ENCODE results near the gene AP1G2. TPM values are rescaled to one million over a fixed set of nuclear protein-coding genes. Genes with fewer than 3 reads are reported as not detected.

The AP1G2 gene
- total and polyA plus RNA-seq, 2 of the 13 experiments (the other 11 are each of a cell fraction or from before 2014, with no cell fraction given): 96.9 to 611 TPM

GRCh38 chr14:23551266-23552028, 16.1 kb downstream of the AP1G2 start, which contains the start of gene ZFHX2 (continued):
- TF ChIP-seq, protein P1, sequence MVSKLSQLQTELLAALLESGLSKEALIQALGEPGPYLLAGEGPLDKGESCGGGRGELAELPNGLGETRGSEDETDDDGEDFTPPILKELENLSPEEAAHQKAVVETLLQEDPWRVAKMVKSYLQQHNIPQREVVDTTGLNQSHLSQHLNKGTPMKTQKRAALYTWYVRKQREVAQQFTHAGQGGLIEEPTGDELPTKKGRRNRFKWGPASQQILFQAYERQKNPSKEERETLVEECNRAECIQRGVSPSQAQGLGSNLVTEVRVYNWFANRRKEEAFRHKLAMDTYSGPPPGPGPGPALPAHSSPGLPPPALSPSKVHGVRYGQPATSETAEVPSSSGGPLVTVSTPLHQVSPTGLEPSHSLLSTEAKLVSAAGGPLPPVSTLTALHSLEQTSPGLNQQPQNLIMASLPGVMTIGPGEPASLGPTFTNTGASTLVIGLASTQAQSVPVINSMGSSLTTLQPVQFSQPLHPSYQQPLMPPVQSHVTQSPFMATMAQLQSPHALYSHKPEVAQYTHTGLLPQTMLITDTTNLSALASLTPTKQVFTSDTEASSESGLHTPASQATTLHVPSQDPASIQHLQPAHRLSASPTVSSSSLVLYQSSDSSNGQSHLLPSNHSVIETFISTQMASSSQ (IDR thresholded peaks at IDR 0.05; ENCODE audit: low read depth): no peak
- TF ChIP-seq, protein P1 (CRISPR knock-in tag; IDR thresholded peaks at IDR 0.05; ENCODE audit: borderline replicate concordance): peak; percentile 58; the same call in 1 of the 2 replicates
- TF ChIP-seq SMAD1 (CRISPR knock-in tag; IDR thresholded peaks at IDR 0.05; ENCODE audit: borderline replicate concordance, low read depth) (peak; percentile 25; the same call in 1 of the 2 replicates), NFE2 (CRISPR knock-in tag; IDR thresholded peaks at IDR 0.05) (no peak), ZNF569 (CRISPR knock-in tag; IDR thresholded peaks at IDR 0.05; ENCODE audit: borderline replicate concordance) (no peak), AHR (CRISPR knock-in tag; IDR thresholded peaks at IDR 0.05) (peak; percentile 48; the same call in 1 of the 2 replicates), DNMT3B (CRISPR knock-in tag; conservative IDR thresholded peaks at IDR 0.05) (no peak), ZNF605 (CRISPR knock-in tag; IDR thresholded peaks at IDR 0.05) (peak; percentile 88; the same call in 1 of the 2 replicates), NR1H2 (CRISPR knock-in tag; IDR thresholded peaks at IDR 0.05; ENCODE audit: borderline replicate concordance, low read depth) (no peak), SNAPC4 (CRISPR knock-in tag; IDR thresholded peaks at IDR 0.05) (peak; percentile 56; the same call in 1 of the 2 replicates), RBM39 (IDR thresholded peaks at IDR 0.05; ENCODE audit: low read depth, low read length, poor library complexity, severe bottlenecking) (peak; percentile 50)
- TF ChIP-seq, protein P2, sequence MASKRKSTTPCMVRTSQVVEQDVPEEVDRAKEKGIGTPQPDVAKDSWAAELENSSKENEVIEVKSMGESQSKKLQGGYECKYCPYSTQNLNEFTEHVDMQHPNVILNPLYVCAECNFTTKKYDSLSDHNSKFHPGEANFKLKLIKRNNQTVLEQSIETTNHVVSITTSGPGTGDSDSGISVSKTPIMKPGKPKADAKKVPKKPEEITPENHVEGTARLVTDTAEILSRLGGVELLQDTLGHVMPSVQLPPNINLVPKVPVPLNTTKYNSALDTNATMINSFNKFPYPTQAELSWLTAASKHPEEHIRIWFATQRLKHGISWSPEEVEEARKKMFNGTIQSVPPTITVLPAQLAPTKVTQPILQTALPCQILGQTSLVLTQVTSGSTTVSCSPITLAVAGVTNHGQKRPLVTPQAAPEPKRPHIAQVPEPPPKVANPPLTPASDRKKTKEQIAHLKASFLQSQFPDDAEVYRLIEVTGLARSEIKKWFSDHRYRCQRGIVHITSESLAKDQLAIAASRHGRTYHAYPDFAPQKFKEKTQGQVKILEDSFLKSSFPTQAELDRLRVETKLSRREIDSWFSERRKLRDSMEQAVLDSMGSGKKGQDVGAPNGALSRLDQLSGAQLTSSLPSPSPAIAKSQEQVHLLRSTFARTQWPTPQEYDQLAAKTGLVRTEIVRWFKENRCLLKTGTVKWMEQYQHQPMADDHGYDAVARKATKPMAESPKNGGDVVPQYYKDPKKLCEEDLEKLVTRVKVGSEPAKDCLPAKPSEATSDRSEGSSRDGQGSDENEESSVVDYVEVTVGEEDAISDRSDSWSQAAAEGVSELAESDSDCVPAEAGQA (IDR thresholded peaks at IDR 0.05; ENCODE audit: low read depth): peak; percentile 62; the same call in 1 of the 2 replicates
- TF ChIP-seq, protein P2 (CRISPR knock-in tag; IDR thresholded peaks at IDR 0.05; ENCODE audit: borderline replicate concordance): no peak
